B cell (primary cell): ENCODE data around the gene LIN9.
"Not testable (repeated sequence)": the region's sequence is repeated elsewhere in the genome, so short reads cannot be mapped to it uniquely, and the experiment has no call there.

Experiments
- CTCF ChIP-seq: fragments of 200-600 bp; IDR thresholded peaks from one replicate; pipeline ENCODE4 v1.8.0; 2022; ENCODE audit warnings: antibody characterized with exemption, mild to moderate bottlenecking
- EZH2 ChIP-seq: IDR thresholded peaks from 2 replicates; pipeline ENCODE4 v1.6.1; 2012; ENCODE audit warnings: borderline replicate concordance, low read depth, mild to moderate bottlenecking, moderate library complexity, low read length; ENCODE audit not compliant: insufficient read depth, poor library complexity, severe bottlenecking

GRCh38 chr1:226272233-226272902 lies 36.6 kb downstream of the LIN9 start:
- not testable (repeated sequence) for TF ChIP-seq CTCF, EZH2
